Amygdala (tissue), 56 donors: Measurements from ENCODE around the gene TBCC.

Experiments
- DNase-seq, 56 donors: peaks; one replicate each; lab custom pipeline; 2025; lab: John Stamatoyannopoulos, UW

The TBCC gene

DNA sequence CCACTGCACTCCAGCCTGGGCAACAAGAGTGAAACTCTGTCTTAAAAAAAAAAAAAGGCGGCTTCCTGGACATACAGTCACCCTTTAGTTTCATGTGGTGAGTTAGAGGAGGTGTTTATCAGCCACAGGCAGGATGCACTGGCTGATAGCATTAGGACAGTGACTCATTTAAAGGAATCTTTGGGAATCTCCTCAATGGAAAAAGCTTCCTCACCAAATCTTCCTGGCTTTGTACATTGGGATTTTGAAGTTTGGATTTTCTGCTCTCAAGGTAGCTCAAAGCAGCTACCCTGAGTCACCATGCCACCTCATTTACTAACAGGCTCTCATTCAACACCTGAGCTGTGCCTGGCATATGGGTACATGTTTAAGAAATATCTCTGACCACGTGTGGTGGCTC is 43.7 kb downstream of the TBCC start:
- no peak for DNase-seq

GRCh38 chr6:42698217-42698616 is 47.7 kb downstream of the TBCC start:
- DNase-seq: no peak

DNA sequence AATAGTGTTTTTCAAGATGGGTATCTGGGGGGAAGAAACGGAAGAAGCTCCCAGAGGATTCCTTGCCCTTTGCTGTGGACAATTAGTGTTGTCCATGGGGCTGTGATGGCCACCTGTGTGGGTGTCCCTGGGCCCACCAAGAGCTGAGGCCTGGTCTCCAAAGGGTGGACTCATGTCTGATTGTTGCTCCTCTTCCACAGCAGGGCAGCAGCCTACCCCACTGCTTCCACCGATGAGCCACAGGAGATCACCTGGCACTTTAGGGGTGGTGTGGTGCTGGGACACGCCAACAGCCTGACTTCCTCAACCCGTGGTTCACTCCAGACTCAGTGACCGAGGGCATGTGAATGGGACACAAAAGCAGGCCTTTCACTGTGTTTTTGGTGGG is 48.6 kb downstream of the TBCC start:
- no peak for DNase-seq

- no peak for DNase-seq
These were observed 49.2 kb downstream of the TBCC start for GRCh38 chr6:42696526-42697267.

DNA sequence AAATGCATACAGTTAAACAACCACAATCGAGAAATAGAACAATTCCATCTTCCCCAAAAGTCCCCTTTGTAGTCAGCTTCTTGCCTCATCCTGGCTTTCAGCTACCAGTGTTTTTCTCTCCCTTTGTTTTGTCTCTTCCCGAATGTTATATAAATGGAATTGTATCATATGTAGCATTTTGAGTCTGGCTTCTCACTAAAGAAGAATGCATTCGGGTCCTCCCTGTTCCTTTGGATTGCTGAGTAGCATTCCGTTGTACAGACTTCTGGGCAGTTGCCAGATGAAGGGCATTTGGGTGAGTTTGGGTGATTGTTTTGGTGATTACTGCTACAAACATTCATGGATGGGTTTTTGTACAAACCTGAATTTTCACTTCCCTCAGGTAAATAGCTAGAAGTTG is 51.3 kb downstream of the TBCC start:
- no peak for DNase-seq
